ENCODE data around the gene OR1L4.

The OR1L4 gene, protein sequence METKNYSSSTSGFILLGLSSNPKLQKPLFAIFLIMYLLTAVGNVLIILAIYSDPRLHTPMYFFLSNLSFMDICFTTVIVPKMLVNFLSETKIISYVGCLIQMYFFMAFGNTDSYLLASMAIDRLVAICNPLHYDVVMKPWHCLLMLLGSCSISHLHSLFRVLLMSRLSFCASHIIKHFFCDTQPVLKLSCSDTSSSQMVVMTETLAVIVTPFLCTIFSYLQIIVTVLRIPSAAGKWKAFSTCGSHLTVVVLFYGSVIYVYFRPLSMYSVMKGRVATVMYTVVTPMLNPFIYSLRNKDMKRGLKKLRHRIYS

DNA sequence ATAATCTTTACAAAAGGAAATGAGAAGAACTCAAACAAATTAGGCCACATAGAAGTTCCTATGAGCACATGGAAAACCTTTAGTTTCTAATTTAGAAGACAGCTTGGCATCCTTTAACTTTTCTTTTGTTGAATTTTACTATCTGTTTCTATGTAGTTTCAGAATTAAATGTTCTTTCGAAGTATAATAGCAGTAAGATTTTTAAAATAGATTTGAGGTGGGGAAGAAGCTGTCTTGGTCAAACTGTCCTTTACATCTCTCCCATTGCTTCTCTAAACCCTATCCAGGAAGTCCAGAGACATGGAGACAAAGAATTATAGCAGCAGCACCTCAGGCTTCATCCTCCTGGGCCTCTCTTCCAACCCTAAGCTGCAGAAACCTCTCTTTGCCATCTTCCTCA, at the start of gene OR1L4:
OR1L4 (plus strand) TSS at position 301 of the 400 bp plus-strand sequence; CDS start at position 301, 0 bp downstream.
- DNase-seq: no peak

DNA sequence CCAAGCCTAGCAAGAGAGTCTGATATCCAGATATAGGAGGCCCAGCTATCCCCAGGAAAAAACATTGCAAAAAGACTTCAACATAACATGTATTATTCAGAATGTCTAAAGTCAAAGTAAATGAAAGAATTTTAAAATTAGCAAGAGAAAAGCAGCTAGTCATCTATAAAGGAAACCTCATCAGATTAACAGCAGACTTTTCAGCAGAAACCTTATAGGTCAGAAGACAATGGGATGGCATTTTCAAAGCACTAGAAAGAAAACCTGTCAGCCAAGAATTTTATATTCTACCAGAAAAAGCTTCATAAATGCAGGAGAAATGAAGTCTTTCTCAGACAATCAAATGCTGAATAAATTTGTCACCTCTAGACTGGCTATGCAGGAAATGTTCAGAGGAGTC, 38.9 kb upstream of the OR1L4 start:
- no peak for DNase-seq

DNA sequence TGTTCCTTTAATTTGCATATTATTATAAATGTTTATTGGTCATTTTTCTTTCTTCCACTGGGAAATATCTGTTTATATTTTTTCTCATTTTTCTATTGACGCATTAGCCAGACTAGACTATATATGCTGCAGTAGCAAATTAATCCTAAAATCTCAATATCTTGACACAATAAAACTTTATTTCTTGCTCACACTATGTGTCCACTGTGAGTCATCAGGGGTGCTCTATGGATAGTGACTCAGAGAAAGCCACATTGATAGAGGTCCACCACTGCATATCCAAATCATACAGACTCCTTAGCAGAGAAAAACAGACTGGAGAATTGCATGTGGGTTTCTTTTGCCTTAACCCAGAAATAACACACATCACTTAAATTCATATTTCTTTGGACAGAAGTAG, 28.1 kb upstream of the OR1L4 start:
- DNase-seq: no peak

DNA sequence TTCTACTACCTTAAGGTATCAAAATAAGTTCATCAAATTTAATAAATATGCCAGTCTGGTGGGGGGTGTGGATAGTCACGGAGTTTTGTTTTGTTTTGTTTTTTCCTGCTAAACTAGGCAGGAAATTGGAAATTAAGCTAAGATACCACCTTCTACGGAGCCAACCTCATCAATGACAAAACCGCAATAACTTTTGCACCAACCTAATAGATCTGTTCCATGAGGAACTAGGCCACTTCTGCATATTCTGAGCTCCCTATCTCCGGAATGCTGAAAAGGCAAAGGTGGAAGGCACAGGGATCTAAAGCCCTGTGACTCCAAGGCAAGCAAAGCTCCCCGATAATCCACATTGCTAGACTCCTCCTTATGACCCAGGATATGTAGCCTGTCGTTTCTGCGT, 5.8 kb upstream of the OR1L4 start:
- DNase-seq: no peak

DNA sequence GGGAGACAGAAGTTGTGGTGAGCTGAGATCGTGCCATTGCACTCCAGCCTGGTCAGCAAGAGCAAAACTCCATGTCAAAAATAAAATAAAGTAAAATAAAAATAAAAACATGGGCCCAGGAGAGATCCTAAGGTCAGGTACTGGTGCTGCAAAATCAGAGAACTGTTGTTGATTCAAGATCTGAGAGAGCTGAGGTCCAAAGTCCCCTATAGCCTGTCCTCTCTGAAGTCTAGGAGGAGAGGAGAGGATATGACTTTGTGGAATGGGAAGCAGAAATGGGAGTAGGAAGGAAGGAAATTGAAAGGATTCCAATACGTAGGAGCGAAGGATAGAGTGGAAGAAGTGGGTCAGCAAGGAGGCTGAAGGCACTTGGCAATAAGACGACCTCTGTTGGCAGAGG, 4.6 kb upstream of the OR1L4 start:
- no peak for DNase-seq

DNA sequence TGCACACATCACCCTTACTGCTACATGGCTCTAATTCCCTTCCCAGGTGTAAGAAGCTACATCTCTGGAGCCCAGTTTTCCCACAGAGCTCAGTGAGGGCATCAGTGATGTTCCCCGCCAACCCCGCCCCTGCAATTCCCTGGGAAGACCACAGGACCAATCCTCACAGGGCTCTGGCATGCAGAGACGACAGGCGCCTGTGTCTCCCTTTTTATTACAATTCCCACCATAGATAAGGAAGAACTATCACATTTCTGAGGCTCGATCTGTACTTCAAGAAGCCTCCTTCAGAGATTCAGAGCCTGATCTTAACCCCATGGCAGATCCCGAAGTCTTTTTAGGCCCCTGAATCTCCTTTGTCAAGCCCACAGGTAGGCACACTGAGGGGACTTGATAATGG, 18.2 kb downstream of the OR1L4 start, which contains the start of gene OR1L6:
OR1L6 (plus strand) TSS at position 301 of the 400 bp plus-strand sequence. CDS start 7,545 bp downstream, outside the sequence.
- DNase-seq: no peak

DNA sequence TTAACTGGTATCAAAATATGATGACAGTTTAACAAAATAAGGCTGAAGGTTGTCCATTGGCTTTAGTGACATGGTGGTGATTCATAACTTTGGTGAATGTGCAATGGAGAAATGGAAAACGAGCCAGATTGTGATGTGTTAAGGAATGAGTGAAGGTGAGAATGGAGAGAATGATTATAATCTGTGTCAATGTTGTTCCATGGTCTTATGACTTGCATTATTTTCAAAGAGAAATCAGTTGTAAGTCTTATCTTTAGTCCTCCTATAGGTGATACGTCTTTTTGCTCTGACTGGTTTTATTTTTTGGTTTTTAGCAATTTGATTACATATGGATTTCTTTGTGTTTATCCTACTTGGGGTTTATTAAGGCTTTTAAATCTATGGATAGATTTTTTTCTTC, 31.0 kb downstream of the OR1L4 start:
- DNase-seq: no peak

DNA sequence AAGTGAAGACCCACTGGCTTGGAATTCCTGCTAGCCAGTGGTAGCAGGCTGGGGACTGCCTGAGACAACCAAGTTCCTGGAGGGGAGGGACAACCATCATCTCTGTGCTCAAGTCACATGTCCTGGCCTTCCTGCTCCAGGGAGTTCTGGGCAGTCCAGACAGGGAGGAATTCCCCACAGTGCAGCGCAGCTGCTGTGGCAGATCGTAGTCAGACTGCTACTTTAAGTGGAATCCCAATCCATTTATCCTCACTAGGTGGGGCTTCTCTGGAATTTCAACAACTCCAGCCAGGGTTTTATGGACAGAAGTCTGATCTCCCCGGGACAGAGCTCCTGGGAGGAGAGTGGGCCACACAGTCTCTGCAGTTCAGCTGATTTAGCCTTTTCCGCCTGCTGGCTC, 44.0 kb downstream of the OR1L4 start:
- DNase-seq: no peak
